Keratinocyte (primary cell): ENCODE data around the gene ACP2. TPM values are rescaled to one million over a fixed set of nuclear protein-coding genes. Genes with fewer than 3 reads are reported as not detected.
"Not testable (repeated sequence)": the region's sequence is repeated elsewhere in the genome, so short reads cannot be mapped to it uniquely, and the experiment has no call there.

Experiments
- DNase-seq: peaks from one replicate; pipeline ENCODE4 v3.0.0-alpha.2; 2011; ENCODE audit warnings: low read depth, missing footprints, low spot score
- FAIRE-seq: peaks from 2 replicates; lab custom pipeline; 2011; peaks lifted over from hg19 to GRCh38; lab: Jason Lieb, UNC
- H2AFZ ChIP-seq: 2 replicates; pipeline ENCODE4 v1.6.0; 2012; ENCODE audit warnings: low read length, control low read depth, inconsistent platforms; ENCODE audit not compliant: control insufficient read depth
- H3K27ac ChIP-seq: 2 replicates; pipeline ENCODE4 v1.5.1; 2011; ENCODE audit warnings: low read length; ENCODE audit not compliant: control insufficient read depth, insufficient read depth
- H3K27me3 ChIP-seq: 3 replicates; pipeline ENCODE4 v1.6.0; 2011; ENCODE audit warnings: low read length; ENCODE audit not compliant: control insufficient read depth, insufficient read depth; ENCODE audit errors: extremely low read depth
- H3K36me3 ChIP-seq, 2 experiments: 2 replicates in 1 of 2; 3 replicates in 1 of 2; pipeline ENCODE4 v1.5.1; 2011; ENCODE audit warnings: low read length in 2 of 2, mild to moderate bottlenecking in 1 of 2; ENCODE audit not compliant: control insufficient read depth in 2 of 2, insufficient read depth in 2 of 2; ENCODE audit errors: extremely low read depth in 1 of 2
- H3K4me1 ChIP-seq: 3 replicates; pipeline ENCODE4 v1.5.1; 2011; ENCODE audit warnings: low read length; ENCODE audit not compliant: control insufficient read depth, insufficient read depth; ENCODE audit errors: extremely low read depth
- H3K4me2 ChIP-seq: 3 replicates; pipeline ENCODE4 v1.6.0; 2011; ENCODE audit warnings: low read depth, low read length; ENCODE audit not compliant: control insufficient read depth, insufficient read depth; ENCODE audit errors: extremely low read depth
- H3K4me3 ChIP-seq, 3 experiments: fragments of 200-600 bp in 1 of 3; sonication (generic) in 1 of 3; 2 replicates in 2 of 3; 3 replicates in 1 of 3; pipeline ENCODE4 v1.5.1; 2011 to 2016; ENCODE audit warnings: low read length in 3 of 3, mild to moderate bottlenecking in 3 of 3, control low read depth in 2 of 3, inconsistent platforms in 1 of 3, low read depth in 1 of 3, mixed read lengths in 1 of 3, mixed run types in 1 of 3, moderate library complexity in 1 of 3; ENCODE audit not compliant: control insufficient read depth in 2 of 3, insufficient read depth in 2 of 3; ENCODE audit errors: extremely low read depth in 1 of 3
- H3K79me2 ChIP-seq: 2 replicates; pipeline ENCODE4 v1.6.0; 2012; ENCODE audit warnings: low read length; ENCODE audit not compliant: control insufficient read depth, insufficient read depth
- H3K9ac ChIP-seq: 3 replicates; pipeline ENCODE4 v1.6.0; 2011; ENCODE audit warnings: low read length; ENCODE audit not compliant: control insufficient read depth, insufficient read depth; ENCODE audit errors: extremely low read depth
- H3K9me1 ChIP-seq: 3 replicates; pipeline ENCODE4 v1.6.0; 2011; ENCODE audit warnings: low read length; ENCODE audit not compliant: control insufficient read depth, insufficient read depth; ENCODE audit errors: extremely low read depth
- H3K9me3 ChIP-seq: 2 replicates; pipeline ENCODE4 v1.5.1; 2012; ENCODE audit warnings: low read depth, low read length; ENCODE audit not compliant: control insufficient read depth
- H4K20me1 ChIP-seq: 3 replicates; pipeline ENCODE4 v1.6.0; 2011; ENCODE audit warnings: low read length; ENCODE audit not compliant: control insufficient read depth, insufficient read depth; ENCODE audit errors: extremely low read depth
- CTCF ChIP-seq, 3 experiments: IDR thresholded peaks in 1 of 3; conservative IDR thresholded peaks in 1 of 3; optimal IDR thresholded peaks in 1 of 3; 2 replicates in 2 of 3; 3 replicates in 1 of 3; pipeline versions ENCODE3 to v1.5.1; 2011; ENCODE audit warnings: low read length in 3 of 3, mild to moderate bottlenecking in 3 of 3, moderate library complexity in 2 of 3, control low read depth in 1 of 3, inconsistent platforms in 1 of 3; ENCODE audit not compliant: insufficient read depth in 2 of 3; ENCODE audit errors: extremely low read depth in 1 of 3
- EZH2 ChIP-seq: IDR thresholded peaks from one replicate; pipeline ENCODE4 v1.6.1; 2012; ENCODE audit warnings: inconsistent platforms, mild to moderate bottlenecking, low read length, moderate library complexity
- dilution Hi-C: fragments of 300-500 bp; cut with MboI; formaldehyde crosslinking; loops from one replicate; pipeline ENCODE4 v1.7.0; 2020; ENCODE audit warnings: low sequenced_read_pairs; ENCODE audit not compliant: extremely low pct_ligation_motif_present
- polyA plus RNA-seq, 5 experiments: library from polyadenylated mRNA; depleted of rRNA in 3 of 5; stranded (reverse) in 3 of 5; stranded (forward) in 1 of 5; unstranded in 1 of 5; fragments of >200 nt; gene quantifications; 1 replicate in 1 of 5; 2 replicates in 3 of 5; 3 replicates in 1 of 5; pipeline versions ENCODE4 v1.2.1 to v1.2.3, GENCODE V29; 2011 to 2012; ENCODE audit warnings: missing spikeins in 2 of 5, low read depth in 1 of 5, low replicate concordance in 1 of 5

Gene ACP2
- polyA plus RNA-seq, 1 donor (not counting 4 experiments of a cell fraction or from before 2014, with no cell fraction given) = 11.5 TPM

GRCh38 chr11:47206577-47206976, 42.0 kb downstream of the ACP2 start:
- H3K27ac ChIP-seq, dilution Hi-C loops, DNase-seq, H3K36me3 ChIP-seq, H3K27me3 ChIP-seq, H3K4me2 ChIP-seq, H3K9ac ChIP-seq, H3K4me3 ChIP-seq, H3K9me3 ChIP-seq, H2AFZ ChIP-seq, H3K79me2 ChIP-seq, FAIRE-seq, H3K9me1 ChIP-seq, H4K20me1 ChIP-seq: not testable (repeated sequence)
- peaks cover 24% of the 10 kb centered on the region for H3K4me1 ChIP-seq

- H3K4me2 ChIP-seq = peak overlapping the region; percentile 63
- peak overlapping the region in 2 of 3 experiments; percentile 16 to 51 for H3K4me3 ChIP-seq
- H2AFZ ChIP-seq = peak overlapping the region; percentile 72
Observed at GRCh38 chr11:47204637-47204989, 44.0 kb downstream of the ACP2 start.

More at GRCh38 chr11:47204637-47204989, 44.0 kb downstream of the ACP2 start:
- dilution Hi-C loops = no loop called here
- Histone ChIP-seq H3K9me3 (no peaks in the 10 kb centered on the region), H3K79me2 (no peaks in the 10 kb centered on the region), H3K27me3 (no peaks in the 10 kb centered on the region), H3K27ac (peak overlapping the region; percentile 82), H3K9ac (peak overlapping the region; percentile 46), H3K4me1 (peaks cover 16% of the 10 kb centered on the region), H4K20me1 (no peaks in the 10 kb centered on the region), H3K36me3 (no peaks in the 10 kb centered on the region), H3K9me1 (no peaks in the 10 kb centered on the region)
- TF ChIP-seq EZH2 (no peak), CTCF (optimal IDR thresholded peaks at IDR 0.05 in 1 of 3, IDR thresholded peaks at IDR 0.05 in 1 of 3, conservative IDR thresholded peaks at IDR 0.05 in 1 of 3; ENCODE audit: extremely low read depth in 1 of 3, insufficient read depth in 2 of 3, low read length in 3 of 3) (no peak)
- FAIRE-seq (peak; percentile 84), DNase-seq (no peak)
